GM12892 (cell line): ENCODE data around the gene PTPRU.

Source experiments
- POLR2A ChIP-seq: IDR thresholded peaks from 2 replicates; pipeline ENCODE4 v1.6.1; 2011; ENCODE audit warnings: low read depth, low read length, control low read depth
- POLR2AphosphoS5 ChIP-seq: IDR thresholded peaks from 2 replicates; pipeline ENCODE4 v1.6.1; 2011; ENCODE audit warnings: low read depth, low read length, control low read depth

DNA sequence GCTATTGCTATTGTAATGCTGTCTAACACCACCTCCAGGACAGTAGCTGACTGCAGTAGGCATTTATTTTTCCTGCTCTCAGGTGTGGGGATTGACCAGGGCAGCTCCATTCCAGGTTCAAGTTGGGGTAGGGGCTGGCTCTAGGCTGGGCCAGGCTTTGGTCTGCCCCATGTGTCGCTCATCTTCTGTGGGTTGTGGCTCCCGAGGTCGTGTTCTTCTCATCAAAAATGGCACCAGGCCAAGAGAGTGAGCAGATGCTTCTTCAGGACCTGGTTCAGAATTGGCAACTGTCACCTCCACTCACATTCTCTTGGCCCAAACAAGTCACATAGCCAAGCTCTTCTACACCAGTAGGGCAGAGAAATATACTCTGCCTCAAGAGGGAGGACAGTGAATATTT, 133.7 kb downstream of the PTPRU start:
- no peak for TF ChIP-seq POLR2AphosphoS5
- no peak for TF ChIP-seq POLR2A
